Putamen (tissue), 1 donor: ENCODE results near the gene TBL1Y.
"Not testable (repeated sequence)": the region's sequence is repeated elsewhere in the genome, so short reads cannot be mapped to it uniquely, and the experiment has no call there.

Experiments
- DNase-seq: peaks from one replicate; pipeline ENCODE4 v3.0.0-alpha.2; 2016; ENCODE audit warnings: low spot score

TBL1Y gene

GRCh38 chrY:7080548-7080947 lies 170.1 kb downstream of the TBL1Y start:
- not testable (repeated sequence) for DNase-seq

- peak; percentile 29 for DNase-seq
Measured at GRCh38 chrY:7085606-7086005, 175.1 kb downstream of the TBL1Y start.

DNA sequence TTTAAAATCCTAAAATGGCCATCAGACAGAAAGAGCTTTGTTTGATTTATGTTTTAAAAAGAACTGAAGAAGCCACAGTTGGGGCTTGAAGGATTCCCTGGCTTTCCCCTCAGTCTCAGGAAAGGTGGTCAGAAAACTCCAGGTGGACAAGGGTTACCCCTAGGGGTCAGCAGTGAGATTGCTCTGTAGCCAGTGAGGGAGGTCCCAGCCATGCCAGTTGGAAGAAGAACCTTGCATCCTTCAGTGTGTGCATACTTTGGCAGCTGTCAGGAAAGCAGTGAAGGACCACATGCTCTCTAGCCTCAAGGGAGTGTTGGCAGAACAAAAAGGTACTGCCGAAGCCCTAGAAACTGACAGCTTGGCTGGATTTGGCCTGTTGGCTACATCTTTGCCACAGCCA lies 182.3 kb downstream of the TBL1Y start:
- DNase-seq: no peak

DNA sequence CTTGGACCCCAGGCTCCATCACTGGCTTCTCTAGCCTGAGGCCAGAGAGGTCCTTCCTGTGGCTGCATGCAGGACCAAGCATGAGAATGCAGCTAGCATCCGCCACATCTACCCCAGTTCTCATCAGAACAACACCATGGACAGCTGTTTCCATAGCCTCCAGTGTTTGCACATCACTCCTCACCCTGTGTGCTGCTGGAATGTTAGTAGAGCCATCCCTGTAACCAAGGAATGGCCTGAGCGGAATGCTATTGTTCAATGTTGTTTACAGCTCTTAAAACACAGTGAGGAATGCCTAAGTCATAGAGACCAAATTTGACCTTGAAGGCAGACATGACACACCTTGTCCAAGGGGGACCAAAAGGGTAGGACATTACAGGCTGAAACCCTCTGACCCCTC lies 183.9 kb downstream of the TBL1Y start:
- DNase-seq: no peak

- DNase-seq: no peak
Measured at GRCh38 chrY:7097021-7097420, 186.5 kb downstream of the TBL1Y start.

- no peak for DNase-seq
Measured at GRCh38 chrY:7099742-7100141, 189.2 kb downstream of the TBL1Y start.

DNA sequence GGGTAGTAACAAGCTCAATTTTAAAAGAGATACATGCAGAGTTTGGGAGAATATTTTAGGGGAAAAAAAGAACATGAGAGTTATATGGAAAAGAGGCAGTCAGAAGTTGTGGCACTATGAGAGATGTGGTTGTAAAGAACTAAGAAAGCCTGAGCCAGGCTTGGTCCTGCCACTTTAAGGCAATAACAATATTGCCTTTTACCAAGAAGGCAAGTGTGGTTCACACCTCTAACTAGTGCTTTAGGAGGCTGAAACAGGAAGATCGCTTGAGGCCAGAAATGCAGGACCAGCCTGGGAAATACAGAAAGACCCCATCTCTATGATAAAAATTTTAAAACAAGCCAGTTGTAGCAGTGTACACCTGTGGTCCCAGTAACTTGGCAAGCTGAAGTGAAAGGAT lies 192.2 kb downstream of the TBL1Y start:
- DNase-seq: no peak

- peak; percentile 18 for DNase-seq
Measured at GRCh38 chrY:7107179-7107578, 196.7 kb downstream of the TBL1Y start.

DNA sequence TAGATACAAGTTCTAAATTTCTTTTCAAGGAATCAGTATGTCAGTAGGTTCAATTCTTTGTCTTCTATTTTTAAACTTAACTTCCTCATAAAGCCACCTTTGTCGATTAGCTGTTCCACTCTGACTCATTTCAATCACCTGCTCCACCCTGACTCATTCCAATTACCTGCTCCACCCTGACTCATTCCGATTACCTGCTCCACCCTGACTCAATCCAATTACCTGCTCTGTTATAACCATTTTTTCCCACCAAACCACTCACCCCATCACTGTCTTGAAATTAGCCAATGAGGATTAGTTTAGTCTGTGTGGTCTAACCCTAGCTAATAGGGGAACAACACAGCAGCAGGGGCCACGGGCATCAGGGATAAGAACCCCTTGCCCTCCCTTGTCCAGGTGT lies 199.6 kb downstream of the TBL1Y start:
- peak; percentile 5 for DNase-seq

- no peak for DNase-seq
Measured at GRCh38 chrY:7115871-7116270, 205.4 kb downstream of the TBL1Y start.

DNA sequence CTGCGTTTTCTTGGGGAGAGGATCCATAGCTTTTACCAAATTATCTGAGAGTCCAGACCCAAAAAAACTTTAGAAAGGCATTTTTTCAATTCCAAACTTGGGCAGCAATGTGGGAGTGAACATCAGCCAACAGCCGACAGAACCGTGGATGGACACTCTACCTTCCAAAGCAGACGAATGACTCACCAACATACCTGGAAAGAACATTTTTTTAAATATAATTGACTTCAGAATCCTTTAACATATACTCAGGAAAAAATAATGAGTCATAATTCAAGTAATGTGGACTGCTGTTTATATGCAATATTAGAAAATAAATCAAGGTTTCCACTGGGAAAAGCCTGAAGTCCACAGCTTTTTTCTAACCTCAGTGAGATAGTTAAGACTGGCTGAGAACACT lies 211.7 kb downstream of the TBL1Y start:
- no peak for DNase-seq

DNA sequence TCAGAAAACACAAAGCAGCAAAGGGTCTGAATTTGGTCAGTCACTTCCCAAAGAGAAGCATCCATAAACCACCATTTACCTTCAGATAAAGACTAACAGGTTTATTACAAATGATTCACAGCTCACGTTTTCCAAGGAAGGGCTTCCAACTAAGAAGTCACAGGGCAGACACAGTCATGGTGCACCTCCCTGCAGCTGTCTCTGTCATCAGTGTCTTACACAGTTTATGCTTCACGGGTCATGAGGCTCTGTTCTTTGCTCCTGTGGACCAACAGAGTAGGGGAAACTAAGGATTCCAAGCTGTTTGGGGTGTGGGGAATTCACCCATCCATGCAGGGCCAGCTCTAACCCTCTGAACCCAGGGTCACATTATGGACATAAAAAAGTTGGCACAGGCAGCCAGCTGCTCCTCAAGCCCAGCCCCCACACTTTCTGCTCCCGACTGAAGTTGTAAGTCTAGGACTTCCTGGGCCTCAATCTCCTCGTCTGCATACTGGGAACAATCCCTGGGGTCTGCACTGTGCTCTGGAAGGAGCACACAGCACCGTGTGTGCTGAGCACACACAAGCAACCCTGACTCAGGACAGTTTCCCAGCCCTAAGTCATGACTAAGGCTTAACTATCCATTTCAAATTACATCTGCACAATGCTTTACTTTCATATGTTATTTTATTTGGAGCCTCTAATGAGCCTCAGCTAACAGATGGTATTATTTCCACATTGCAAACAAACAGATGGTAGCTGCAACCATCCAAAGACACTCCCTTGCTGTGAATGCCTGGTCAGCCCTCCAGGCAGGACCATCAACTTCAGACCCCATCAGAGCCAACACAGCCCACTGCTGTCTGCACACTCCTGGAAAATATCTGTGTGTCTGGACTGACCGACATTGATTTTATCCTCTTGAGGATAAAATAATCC lies 214.9 kb downstream of the TBL1Y start:
- DNase-seq: no peak

GRCh38 chrY:7128211-7128610 lies 217.7 kb downstream of the TBL1Y start:
- DNase-seq: no peak
